ENCODE results near the gene PLAC8. TPM values are rescaled to one million over a fixed set of nuclear protein-coding genes. Genes with fewer than 3 reads are reported as not detected.
"Not testable (repeated sequence)": the region's sequence is repeated elsewhere in the genome, so short reads cannot be mapped to it uniquely, and the experiment has no call there.

The PLAC8 gene
- total RNA-seq, 6 experiments from 2014 or later: 6.0 to 18.9 (median 11.8) TPM

GRCh38 chr4:83150653-83151330 lies 36.3 kb upstream of the PLAC8 start:
- Histone ChIP-seq H3K27ac (peak overlapping the region in 2 of 3 donors; percentile 25 to 49), H3K4me1 (no peaks in the 10 kb centered on the region), H3K4me3 (no peak overlapping the region), H3K36me3 (no peaks in the 10 kb centered on the region), H3K9me3 (no peaks in the 10 kb centered on the region), H3K27me3 (no peaks in the 10 kb centered on the region)
- intact Hi-C loops (cut with DNase I): no loop called here
- ATAC-seq: peak; percentile 39 to 59 (median 45)
- WGBS (ENCODE audit: insufficient coverage, low coverage, low lambda C conversion rate, missing lambda C conversion rate): 57% methylated on average over 8 of the region's 8 CpGs
- TF ChIP-seq CTCF (IDR thresholded peaks at IDR 0.05): no peak
- TF ChIP-seq POLR2A (IDR thresholded peaks at IDR 0.05): no peak
- DNase-seq: no peak

- 45% methylated on average over 11 of the region's 11 CpGs for WGBS (ENCODE audit: insufficient coverage, low coverage, low lambda C conversion rate, missing lambda C conversion rate)
- H3K4me1 ChIP-seq: no peaks in the 10 kb centered on the region
- no peaks in the 10 kb centered on the region for H3K27me3 ChIP-seq
- peak overlapping the region in 2 of 3 donors; percentile 25 to 49 for H3K27ac ChIP-seq
- ATAC-seq: peak; percentile 58 to 71 (median 64)
- no peak overlapping the region for H3K4me3 ChIP-seq
- intact Hi-C loops (cut with DNase I): no loop called here
- no peak for DNase-seq
- TF ChIP-seq CTCF (IDR thresholded peaks at IDR 0.05) (no peak), POLR2A (IDR thresholded peaks at IDR 0.05) (no peak)
- no peaks in the 10 kb centered on the region for H3K9me3 ChIP-seq
- no peaks in the 10 kb centered on the region for H3K36me3 ChIP-seq
Measured at GRCh38 chr4:83149865-83150652, 35.5 kb upstream of the PLAC8 start.

GRCh38 chr4:83146841-83147240 lies 32.3 kb upstream of the PLAC8 start:
- intact Hi-C loops (cut with DNase I): no loop called here
- no peaks in the 10 kb centered on the region for H3K27me3 ChIP-seq
- no peaks in the 10 kb centered on the region for H3K9me3 ChIP-seq
- no peaks in the 10 kb centered on the region for H3K36me3 ChIP-seq
- H3K4me3 ChIP-seq: no peak overlapping the region
- no peak overlapping the region for H3K27ac ChIP-seq
- no peak for DNase-seq
- no peak for ATAC-seq
- WGBS (ENCODE audit: insufficient coverage, low coverage, low lambda C conversion rate, missing lambda C conversion rate): 39% methylated on average over 2 of the region's 2 CpGs
- no peaks in the 10 kb centered on the region for H3K4me1 ChIP-seq
- TF ChIP-seq CTCF (IDR thresholded peaks at IDR 0.05) (no peak), POLR2A (IDR thresholded peaks at IDR 0.05) (no peak)

GRCh38 chr4:83145776-83146175 lies 31.2 kb upstream of the PLAC8 start:
- H3K4me1 ChIP-seq; H3K9me3 ChIP-seq; DNase-seq; H3K4me3 ChIP-seq; H3K36me3 ChIP-seq; H3K27me3 ChIP-seq; intact Hi-C loops (cut with DNase I); ATAC-seq; H3K27ac ChIP-seq: not testable (repeated sequence)
- WGBS (ENCODE audit: insufficient coverage, low coverage, low lambda C conversion rate, missing lambda C conversion rate): 71% methylated on average over 4 of the region's 5 CpGs

GRCh38 chr4:83139514-83140156 lies 25.1 kb upstream of the PLAC8 start:
- H3K27ac ChIP-seq: no peak overlapping the region
- H3K36me3 ChIP-seq: no peaks in the 10 kb centered on the region
- ATAC-seq (no peak), DNase-seq (no peak)
- 82% methylated on average over 3 of the region's 3 CpGs for WGBS (ENCODE audit: insufficient coverage, low coverage, low lambda C conversion rate, missing lambda C conversion rate)
- intact Hi-C loops (cut with DNase I): no loop called here
- no peak overlapping the region for H3K4me3 ChIP-seq
- TF ChIP-seq CTCF (IDR thresholded peaks at IDR 0.05): no peak
- no peak for TF ChIP-seq POLR2A (IDR thresholded peaks at IDR 0.05)
- no peaks in the 10 kb centered on the region for H3K27me3 ChIP-seq
- H3K9me3 ChIP-seq: no peaks in the 10 kb centered on the region
- H3K4me1 ChIP-seq: no peaks in the 10 kb centered on the region

All from right lobe of liver (tissue), 6 donors.